ENCODE data around the gene P2RX1.
"Not testable (repeated sequence)": the region's sequence is repeated elsewhere in the genome, so short reads cannot be mapped to it uniquely, and the experiment has no call there.

P2RX1 gene

DNA sequence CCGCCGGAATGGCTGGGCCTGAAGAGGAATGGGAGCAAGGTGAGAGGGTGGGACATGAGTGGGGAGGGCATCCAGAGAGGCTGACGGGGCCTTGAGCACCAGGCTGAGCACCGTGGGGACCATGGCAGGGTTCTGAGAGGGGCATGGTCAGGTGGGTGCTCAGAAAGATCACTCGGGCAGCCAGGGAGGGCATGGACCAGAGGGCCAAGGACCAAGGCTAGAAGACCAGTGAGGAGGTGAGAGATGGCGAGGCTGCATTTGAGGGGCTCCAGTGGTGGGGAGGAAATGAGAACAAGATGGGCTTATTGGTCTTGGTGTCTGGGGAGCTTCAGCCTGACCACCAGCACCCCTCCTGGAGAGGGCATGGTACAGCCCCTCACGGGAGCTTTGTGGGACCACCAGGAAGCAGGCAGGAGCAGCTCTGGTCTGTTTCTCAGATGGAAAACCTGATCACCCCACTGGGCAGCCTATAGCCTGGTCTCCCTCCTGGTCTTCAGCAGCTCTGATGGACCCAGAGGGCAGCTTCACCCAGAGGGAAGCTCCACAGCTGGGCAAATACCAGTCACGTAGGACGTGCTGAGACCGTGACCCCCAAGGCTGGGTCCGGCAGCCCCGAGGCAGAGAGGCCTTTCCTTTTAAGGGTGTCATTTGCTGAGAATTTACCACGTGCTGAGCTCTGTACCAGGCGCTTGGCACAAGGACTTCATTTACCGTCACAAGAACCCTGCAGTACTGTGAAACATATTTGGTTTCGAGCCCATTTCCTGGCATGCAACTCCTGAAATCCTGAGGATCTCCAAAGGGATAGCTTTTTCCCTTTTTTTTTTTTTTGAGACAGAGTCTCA lies 58.8 kb downstream of the P2RX1 start:
- DNase-seq (ENCODE audit: low spot score): no peak

DNA sequence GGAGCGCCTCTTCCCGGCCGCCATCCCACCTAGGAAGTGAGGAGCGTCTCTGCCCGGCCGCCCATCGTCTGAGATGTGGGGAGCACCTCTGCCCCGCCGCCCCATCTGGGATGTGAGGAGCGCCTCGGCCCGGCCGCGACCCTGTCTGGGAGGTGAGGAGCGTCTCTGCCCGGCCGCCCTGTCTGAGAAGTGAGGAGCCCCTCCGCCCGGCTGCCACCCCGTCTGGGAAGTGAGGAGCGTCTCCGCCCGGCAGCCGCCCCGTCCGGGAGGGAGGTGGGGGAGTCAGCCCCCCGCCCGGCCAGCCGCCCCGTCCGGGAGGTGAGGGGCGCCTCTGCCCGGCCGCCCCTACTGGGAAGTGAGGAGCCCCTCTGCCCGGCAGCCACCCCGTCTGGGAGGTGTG lies 62.1 kb downstream of the P2RX1 start:
- DNase-seq (ENCODE audit: low spot score): not testable (repeated sequence)

DNA sequence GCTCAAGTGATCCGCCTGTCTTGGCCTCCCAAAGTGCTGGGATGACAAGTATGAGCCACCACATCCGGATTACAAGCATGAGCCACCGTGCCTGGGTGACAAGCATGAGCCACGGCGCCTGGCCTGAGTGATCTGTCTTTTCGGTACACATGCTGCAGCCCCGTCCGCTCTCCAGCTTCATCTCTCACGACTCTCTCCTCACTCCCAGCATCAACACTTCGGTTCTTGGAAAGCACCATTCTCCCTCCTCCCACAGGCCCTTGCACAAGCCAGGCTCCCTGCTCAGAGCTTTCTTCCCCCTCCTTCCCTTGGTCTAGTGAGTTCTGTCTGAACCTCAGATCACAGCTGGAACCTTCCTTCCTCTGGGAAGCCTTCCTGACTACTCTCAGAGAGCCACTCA lies 63.7 kb downstream of the P2RX1 start:
- DNase-seq (ENCODE audit: low spot score): no peak

DNA sequence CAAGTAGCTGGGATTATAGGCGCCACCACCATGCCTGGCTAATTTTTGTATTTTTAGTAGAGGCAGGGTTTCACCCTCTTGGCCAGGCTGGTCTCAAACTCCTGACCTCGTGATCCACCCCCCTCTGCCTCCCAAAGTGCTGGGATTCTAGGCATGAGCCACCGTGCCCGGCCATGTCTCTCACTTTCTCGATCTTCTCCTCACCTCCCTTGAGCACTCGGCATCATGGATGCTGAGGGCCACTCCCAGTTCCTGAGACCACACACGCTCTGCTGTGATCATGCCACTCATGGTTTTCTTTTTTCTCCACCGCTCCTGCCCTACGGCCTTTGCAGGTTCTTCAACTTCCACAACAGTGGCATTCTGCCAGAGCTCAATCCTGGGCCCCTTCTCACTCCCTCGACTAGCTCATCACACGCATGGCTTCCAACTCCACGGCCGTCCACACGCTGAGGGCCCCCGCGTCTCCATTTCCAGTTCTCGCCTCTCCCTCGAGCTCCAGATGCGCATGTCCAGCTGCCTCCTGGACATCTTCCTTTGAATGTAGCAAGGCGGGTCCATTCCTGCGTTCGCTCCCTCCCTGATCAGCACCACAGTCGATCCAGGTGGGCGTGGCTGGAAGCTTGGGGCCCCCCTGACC lies 64.7 kb downstream of the P2RX1 start:
- DNase-seq (ENCODE audit: low spot score): no peak

DNA sequence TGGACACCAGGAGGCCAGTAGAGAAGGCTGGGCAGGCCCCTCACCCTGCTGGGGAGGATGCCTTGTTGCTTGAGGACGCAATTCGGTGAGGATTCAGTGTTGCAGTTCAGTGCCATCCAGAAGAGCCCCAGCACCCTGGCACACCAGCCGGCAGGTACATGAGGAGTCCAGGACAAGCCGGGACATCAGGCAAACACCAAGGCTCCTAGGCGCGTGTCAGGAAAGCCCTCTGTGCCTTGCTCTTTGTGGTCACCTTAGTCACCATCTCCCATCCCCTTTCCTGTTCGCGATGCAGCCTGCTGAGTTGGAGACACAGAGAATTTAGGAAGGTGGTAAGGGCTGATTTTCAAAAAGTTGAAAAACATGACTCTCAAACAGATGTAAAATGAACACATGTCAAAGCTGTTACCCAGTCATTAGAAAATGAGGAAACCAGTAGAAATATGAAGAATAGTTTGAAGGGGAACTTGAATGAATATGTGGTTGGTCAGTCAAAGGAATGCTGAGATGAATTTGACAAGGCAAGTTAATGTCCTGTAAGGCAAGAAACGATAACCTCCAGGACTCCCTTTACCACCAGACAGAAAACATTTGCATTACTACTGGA lies 67.9 kb downstream of the P2RX1 start:
- DNase-seq (ENCODE audit: low spot score): no peak

DNA sequence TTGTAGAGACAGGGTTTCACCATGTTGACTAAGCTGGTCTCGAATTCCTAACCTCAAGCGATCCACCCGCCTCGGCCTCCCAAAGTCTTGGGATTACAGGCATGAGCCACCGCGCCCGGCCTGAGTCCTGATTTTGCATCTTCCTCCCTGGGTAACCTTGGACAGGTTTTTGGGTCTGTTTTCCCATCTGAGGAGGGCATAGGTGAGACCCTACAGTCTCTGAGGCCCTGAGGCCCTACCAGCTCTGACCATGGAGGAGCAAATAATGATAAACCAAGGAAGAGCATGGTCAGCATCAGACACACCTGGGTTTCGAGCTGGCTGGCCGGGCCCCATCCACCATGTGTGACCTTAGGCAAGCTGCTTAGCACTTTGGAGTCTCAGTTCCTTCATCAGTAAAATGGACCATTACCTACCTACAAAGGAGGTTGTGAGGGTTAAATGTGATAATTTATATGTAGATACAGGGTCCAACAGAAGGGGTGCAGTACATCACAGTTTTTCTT lies 69.0 kb downstream of the P2RX1 start:
- DNase-seq (ENCODE audit: low spot score): no peak
